Measurements from ENCODE around the gene ADARB2. TPM values are rescaled to one million over a fixed set of nuclear protein-coding genes. Genes with fewer than 3 reads are reported as not detected.

ADARB2 gene
- total RNA-seq, 2 donors from 2014 or later = 0.27 TPM; not detected in 1

GRCh38 chr10:1525354-1526162, 211.8 kb downstream of the ADARB2 start:
- intact Hi-C loops (cut with DNase I) = no loop called here
- DNase-seq (no peak), ATAC-seq (no peak)

GRCh38 chr10:1524540-1524939, 212.8 kb downstream of the ADARB2 start:
- intact Hi-C loops (cut with DNase I) = no loop called here
- no peak for DNase-seq
- no peak for ATAC-seq

GRCh38 chr10:1523221-1523620, 214.1 kb downstream of the ADARB2 start:
- intact Hi-C loops (cut with DNase I) = no loop called here
- no peak for DNase-seq

GRCh38 chr10:1522237-1522636, 215.1 kb downstream of the ADARB2 start:
- intact Hi-C loops (cut with DNase I) = no loop called here
- no peak for DNase-seq
- no peak for ATAC-seq

More at GRCh38 chr10:1523221-1523620, 214.1 kb downstream of the ADARB2 start:
- no peak for ATAC-seq

- intact Hi-C loops (cut with DNase I) = no loop called here
- ATAC-seq (no peak), DNase-seq (no peak)
Observed at GRCh38 chr10:1521741-1522140, 215.6 kb downstream of the ADARB2 start.

- intact Hi-C loops (cut with DNase I) = no loop called here
- ATAC-seq = no peak
- DNase-seq = no peak
Observed at GRCh38 chr10:1520909-1521565, 216.3 kb downstream of the ADARB2 start.

- no peak for ATAC-seq
- intact Hi-C loops (cut with DNase I) = no loop called here
- DNase-seq = no peak
Observed at GRCh38 chr10:1519391-1519790, 217.9 kb downstream of the ADARB2 start.

- DNase-seq = no peak
- ATAC-seq = no peak
- intact Hi-C loops (cut with DNase I) = no loop called here
Observed at GRCh38 chr10:1517684-1518083, 219.6 kb downstream of the ADARB2 start.

- no peak for DNase-seq
- ATAC-seq = no peak
- intact Hi-C loops (cut with DNase I) = no loop called here
Observed at GRCh38 chr10:1516492-1517165, 220.7 kb downstream of the ADARB2 start.

- DNase-seq (no peak), ATAC-seq (no peak)
- intact Hi-C loops (cut with DNase I) = no loop called here
Observed at GRCh38 chr10:1515780-1516491, 221.4 kb downstream of the ADARB2 start.

GRCh38 chr10:1515121-1515779, 222.1 kb downstream of the ADARB2 start:
- ATAC-seq (no peak), DNase-seq (no peak)
- intact Hi-C loops (cut with DNase I) = no loop called here

- no peak for DNase-seq
- intact Hi-C loops (cut with DNase I) = no loop called here
- ATAC-seq = no peak
Observed at GRCh38 chr10:1514681-1515080, 222.6 kb downstream of the ADARB2 start.

- intact Hi-C loops (cut with DNase I) = no loop called here
- DNase-seq = no peak
Observed at GRCh38 chr10:1513221-1513620, 224.1 kb downstream of the ADARB2 start.

GRCh38 chr10:1509011-1509530, 228.3 kb downstream of the ADARB2 start:
- no peak for ATAC-seq

More at GRCh38 chr10:1513221-1513620, 224.1 kb downstream of the ADARB2 start:
- no peak for ATAC-seq

GRCh38 chr10:1508096-1508495, 229.2 kb downstream of the ADARB2 start:
- ATAC-seq (no peak), DNase-seq (no peak)
- intact Hi-C loops (cut with DNase I) = no loop called here

More at GRCh38 chr10:1509011-1509530, 228.3 kb downstream of the ADARB2 start:
- no peak for DNase-seq
- intact Hi-C loops (cut with DNase I) = no loop called here

- DNase-seq (no peak), ATAC-seq (no peak)
- intact Hi-C loops (cut with DNase I) = no loop called here
Observed at GRCh38 chr10:1507436-1507835, 229.9 kb downstream of the ADARB2 start.

- ATAC-seq (no peak), DNase-seq (no peak)
- intact Hi-C loops (cut with DNase I) = no loop called here
Observed at GRCh38 chr10:1504940-1505339, 232.4 kb downstream of the ADARB2 start.

- intact Hi-C loops (cut with DNase I) = no loop called here
- DNase-seq (no peak), ATAC-seq (no peak)
Observed at GRCh38 chr10:1504286-1504685, 233.0 kb downstream of the ADARB2 start.

- intact Hi-C loops (cut with DNase I) = no loop called here
- ATAC-seq (no peak), DNase-seq (no peak)
Observed at GRCh38 chr10:1502451-1502850, 234.9 kb downstream of the ADARB2 start.

All from left cardiac atrium (tissue), 4 donors.